Peyer's patch (tissue), 4 donors: ENCODE data around the gene C3orf52. TPM values are rescaled to one million over a fixed set of nuclear protein-coding genes. Genes with fewer than 3 reads are reported as not detected.

Experiments used
- DNase-seq, 3 donors: peaks; one replicate each; pipeline ENCODE4 v3.0.0-alpha.2; 2017 to 2019
- H3K27ac ChIP-seq, 4 donors: fragments of 200-600 bp; sonication (generic); one replicate each; pipeline ENCODE4 v1.5.1; 2016 to 2019
- H3K27me3 ChIP-seq, 2 donors: fragments of 200-600 bp; sonication (generic); one replicate each; pipeline ENCODE4 v1.5.1; 2019
- H3K36me3 ChIP-seq, 3 donors: fragments of 200-600 bp; sonication (generic); one replicate each; pipeline ENCODE4 v1.5.1; 2016 to 2019
- H3K4me1 ChIP-seq, 4 donors: fragments of 200-600 bp; sonication (generic); one replicate each; pipeline ENCODE4 v1.5.1; 2016 to 2019
- H3K4me3 ChIP-seq, 4 donors: fragments of 200-600 bp; sonication (generic); 1 replicate in 3 of 4; 2 replicates in 1 of 4; pipeline ENCODE4 v1.5.1; 2016 to 2019; ENCODE audit warnings: mild to moderate bottlenecking in 1 of 4
- H3K9me3 ChIP-seq, 4 donors: fragments of 200-600 bp; sonication (generic); one replicate each; pipeline ENCODE4 v1.5.1; 2016 to 2019; ENCODE audit warnings: mild to moderate bottlenecking in 1 of 4
- POLR2A ChIP-seq, 2 donors: fragments of 450-650 bp; IDR thresholded peaks; one replicate each; pipeline ENCODE4 v1.5.1; 2017; ENCODE audit warnings: antibody characterized with exemption in 2 of 2, mild to moderate bottlenecking in 2 of 2, moderate library complexity in 2 of 2
- total RNA-seq, 4 donors: library from RNA; depleted of rRNA; stranded (reverse); fragments of >200 nt; gene quantifications; one replicate each; pipeline ENCODE4 v1.1.0, GENCODE V29; 2016
- TF ChIP-seq, protein P1 (sequence below), 6 experiments: fragments of 450-650 bp in 4 of 6; fragments of 200-600 bp in 2 of 6; sonication (generic) in 1 of 6; IDR thresholded peaks; one replicate each; pipeline ENCODE4 v1.5.1; 2017 to 2019; ENCODE audit warnings: antibody characterized with exemption in 6 of 6, mild to moderate bottlenecking in 3 of 6, moderate library complexity in 1 of 6

Gene C3orf52
- total RNA-seq, 4 donors from 2014 or later = 13.2 to 31.0 (median 25.9) TPM

DNA sequence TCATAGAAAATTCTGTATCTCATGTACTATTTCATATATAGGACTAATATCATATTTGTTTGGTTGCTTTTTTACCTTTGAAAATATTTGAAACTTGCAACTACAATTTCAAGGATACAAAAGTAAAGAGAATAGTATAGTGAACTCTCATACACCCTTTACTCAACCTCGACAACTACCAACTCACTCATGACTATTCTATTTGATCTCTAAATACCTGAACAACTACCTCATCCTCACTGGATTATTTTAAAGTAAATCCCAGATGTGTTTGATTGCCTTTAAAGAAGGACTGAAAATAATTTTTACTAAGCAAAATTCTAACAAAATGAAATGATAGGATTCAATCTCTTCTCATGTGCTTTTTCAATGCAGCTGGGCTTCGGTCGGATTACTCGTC, 39.6 kb upstream of the C3orf52 start:
- Histone ChIP-seq H3K4me1 (no peaks in the 10 kb centered on the region), H3K9me3 (no peaks in the 10 kb centered on the region), H3K4me3 (no peak overlapping the region), H3K36me3 (no peaks in the 10 kb centered on the region), H3K27ac (no peak overlapping the region), H3K27me3 (no peaks in the 10 kb centered on the region)
- TF ChIP-seq, protein P1, sequence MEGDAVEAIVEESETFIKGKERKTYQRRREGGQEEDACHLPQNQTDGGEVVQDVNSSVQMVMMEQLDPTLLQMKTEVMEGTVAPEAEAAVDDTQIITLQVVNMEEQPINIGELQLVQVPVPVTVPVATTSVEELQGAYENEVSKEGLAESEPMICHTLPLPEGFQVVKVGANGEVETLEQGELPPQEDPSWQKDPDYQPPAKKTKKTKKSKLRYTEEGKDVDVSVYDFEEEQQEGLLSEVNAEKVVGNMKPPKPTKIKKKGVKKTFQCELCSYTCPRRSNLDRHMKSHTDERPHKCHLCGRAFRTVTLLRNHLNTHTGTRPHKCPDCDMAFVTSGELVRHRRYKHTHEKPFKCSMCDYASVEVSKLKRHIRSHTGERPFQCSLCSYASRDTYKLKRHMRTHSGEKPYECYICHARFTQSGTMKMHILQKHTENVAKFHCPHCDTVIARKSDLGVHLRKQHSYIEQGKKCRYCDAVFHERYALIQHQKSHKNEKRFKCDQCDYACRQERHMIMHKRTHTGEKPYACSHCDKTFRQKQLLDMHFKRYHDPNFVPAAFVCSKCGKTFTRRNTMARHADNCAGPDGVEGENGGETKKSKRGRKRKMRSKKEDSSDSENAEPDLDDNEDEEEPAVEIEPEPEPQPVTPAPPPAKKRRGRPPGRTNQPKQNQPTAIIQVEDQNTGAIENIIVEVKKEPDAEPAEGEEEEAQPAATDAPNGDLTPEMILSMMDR (IDR thresholded peaks at IDR 0.05) = no peak
- TF ChIP-seq POLR2A (IDR thresholded peaks at IDR 0.05) = no peak
- DNase-seq = no peak

DNA sequence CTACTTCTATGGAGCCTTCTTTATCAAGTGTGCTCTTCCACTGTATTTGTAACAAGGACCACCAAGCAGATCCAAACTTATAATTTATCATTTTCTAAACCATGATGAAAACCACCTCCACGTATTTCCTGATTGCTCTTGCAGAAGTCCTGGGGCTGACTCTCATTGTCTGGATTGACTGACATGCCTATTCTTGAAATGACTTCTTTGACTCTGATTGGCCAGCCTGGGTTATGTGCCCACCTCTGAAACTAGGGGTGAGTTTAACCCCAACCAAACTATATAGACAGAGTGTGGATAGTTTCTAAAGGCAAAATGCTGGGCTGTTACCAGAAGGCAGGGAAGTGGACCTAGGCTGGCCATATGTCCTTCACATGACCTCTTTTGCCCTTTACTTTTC, 38.9 kb upstream of the C3orf52 start:
- Histone ChIP-seq H3K27me3 (no peaks in the 10 kb centered on the region), H3K4me3 (no peak overlapping the region), H3K36me3 (no peaks in the 10 kb centered on the region), H3K27ac (no peak overlapping the region), H3K9me3 (no peaks in the 10 kb centered on the region), H3K4me1 (no peaks in the 10 kb centered on the region)
- TF ChIP-seq, protein P1 (IDR thresholded peaks at IDR 0.05) = no peak
- TF ChIP-seq POLR2A (IDR thresholded peaks at IDR 0.05) = no peak
- DNase-seq = no peak

DNA sequence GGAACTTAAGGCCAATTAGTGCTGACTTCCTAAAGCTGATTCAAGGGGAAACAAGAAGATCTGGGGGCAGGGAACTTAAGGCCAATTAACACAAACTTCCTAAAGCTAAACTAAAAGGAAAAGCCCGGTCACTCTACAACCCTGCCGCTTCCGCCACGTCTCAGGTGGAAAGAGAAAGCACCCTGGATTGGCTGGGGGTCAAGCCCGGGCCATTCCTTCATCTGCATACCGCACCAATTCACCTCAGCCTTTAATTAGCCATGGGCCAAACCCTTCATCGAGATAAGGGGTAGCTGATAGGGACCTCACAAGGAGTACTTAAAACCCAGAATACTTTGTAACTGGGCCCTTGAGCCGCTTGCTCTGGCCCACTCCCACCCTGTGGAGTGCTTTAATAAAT, 37.3 kb upstream of the C3orf52 start:
- Histone ChIP-seq H3K9me3 (no peaks in the 10 kb centered on the region), H3K4me3 (no peak overlapping the region), H3K27me3 (no peaks in the 10 kb centered on the region), H3K4me1 (no peaks in the 10 kb centered on the region), H3K36me3 (no peaks in the 10 kb centered on the region), H3K27ac (no peak overlapping the region)
- no peak for DNase-seq
- TF ChIP-seq POLR2A (IDR thresholded peaks at IDR 0.05) = no peak
- TF ChIP-seq, protein P1 (IDR thresholded peaks at IDR 0.05) = no peak

DNA sequence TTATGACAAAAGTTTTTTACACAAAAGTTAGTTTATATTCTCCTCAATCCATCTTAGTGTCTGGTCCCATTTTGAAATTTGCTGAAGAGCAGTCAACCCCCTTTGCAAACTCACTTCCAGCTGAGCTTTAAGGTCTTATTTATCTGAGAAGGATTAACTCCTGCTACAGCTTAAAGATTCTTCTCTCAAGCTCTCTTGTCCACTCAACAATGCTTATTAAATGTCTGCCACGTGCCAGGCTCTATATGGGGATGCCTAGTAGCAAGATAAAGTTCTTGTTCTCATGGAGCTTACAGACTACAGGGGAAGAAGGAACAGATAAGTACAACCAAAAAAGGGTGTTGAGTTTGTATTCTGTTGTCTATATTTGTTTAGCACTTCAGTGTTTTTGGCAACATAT, 33.0 kb upstream of the C3orf52 start:
- H3K9me3 ChIP-seq = no peaks in the 10 kb centered on the region
- TF ChIP-seq, protein P1 (IDR thresholded peaks at IDR 0.05) = no peak
- TF ChIP-seq POLR2A (IDR thresholded peaks at IDR 0.05) = no peak

DNA sequence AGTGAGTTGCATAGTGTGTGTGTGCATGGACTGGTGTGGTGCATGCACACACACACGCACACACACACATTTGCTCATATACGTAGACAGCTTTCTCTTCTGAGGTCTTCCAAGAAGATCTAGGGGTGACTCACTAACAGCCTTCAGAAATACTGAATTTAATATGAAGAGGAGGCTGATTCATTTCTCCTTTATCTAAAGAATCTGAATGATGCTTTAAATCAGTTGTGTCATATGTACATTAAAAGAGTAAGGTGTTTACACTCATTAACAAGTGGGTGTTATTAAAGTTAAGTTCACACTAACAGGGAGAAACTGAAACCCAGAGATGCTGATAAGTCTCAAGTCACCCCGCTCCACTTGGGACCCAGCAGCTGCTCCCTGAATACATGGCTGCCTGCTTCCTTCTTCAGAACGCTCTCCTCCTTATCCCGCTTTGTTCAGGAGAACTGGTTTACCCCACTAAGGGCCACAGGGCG, 29.7 kb upstream of the C3orf52 start:
- TF ChIP-seq, protein P1 (IDR thresholded peaks at IDR 0.05) = no peak
- no peak for TF ChIP-seq POLR2A (IDR thresholded peaks at IDR 0.05)
- no peaks in the 10 kb centered on the region for H3K27me3 ChIP-seq
- H3K9me3 ChIP-seq = no peaks in the 10 kb centered on the region
- H3K4me1 ChIP-seq = peaks cover 0 to 6% (median 0%) of the 10 kb centered on the region in 4 donors
- H3K4me3 ChIP-seq = no peak overlapping the region
- H3K36me3 ChIP-seq = no peaks in the 10 kb centered on the region
- H3K27ac ChIP-seq = no peak overlapping the region
- no peak for DNase-seq

More for the DNA sequence above, 33.0 kb upstream of the C3orf52 start:
- Histone ChIP-seq H3K27me3 (no peaks in the 10 kb centered on the region), H3K27ac (no peak overlapping the region), H3K4me3 (no peak overlapping the region), H3K4me1 (peaks cover 0 to 6% (median 0%) of the 10 kb centered on the region in 4 donors), H3K36me3 (no peaks in the 10 kb centered on the region)
- no peak for DNase-seq

DNA sequence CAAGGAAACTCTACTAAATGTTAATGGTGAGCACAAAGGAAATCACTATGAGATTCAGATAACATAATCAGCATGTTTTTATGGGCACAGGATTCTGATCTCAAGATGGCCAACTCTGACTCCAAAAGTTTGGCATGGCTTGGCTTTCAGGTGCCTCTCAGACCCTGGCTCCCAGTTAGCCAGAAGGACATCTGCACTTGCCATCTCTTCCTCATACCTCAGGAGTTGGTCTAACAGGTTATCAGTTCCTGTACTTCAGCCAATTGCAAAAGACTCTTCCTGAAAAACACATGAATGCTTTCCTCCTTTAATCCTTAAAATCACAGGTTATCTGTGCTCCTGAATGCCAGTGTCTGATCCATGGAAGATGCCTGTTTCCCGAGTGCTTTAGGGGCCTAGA, 26.7 kb upstream of the C3orf52 start:
- DNase-seq = no peak
- Histone ChIP-seq H3K4me3 (no peak overlapping the region), H3K27me3 (no peaks in the 10 kb centered on the region), H3K9me3 (no peaks in the 10 kb centered on the region), H3K36me3 (no peaks in the 10 kb centered on the region), H3K27ac (no peak overlapping the region), H3K4me1 (peaks cover 0 to 6% (median 0%) of the 10 kb centered on the region in 4 donors)
- TF ChIP-seq, protein P1 (IDR thresholded peaks at IDR 0.05) = no peak
